ENCODE results near the gene SPEM2.

DNA sequence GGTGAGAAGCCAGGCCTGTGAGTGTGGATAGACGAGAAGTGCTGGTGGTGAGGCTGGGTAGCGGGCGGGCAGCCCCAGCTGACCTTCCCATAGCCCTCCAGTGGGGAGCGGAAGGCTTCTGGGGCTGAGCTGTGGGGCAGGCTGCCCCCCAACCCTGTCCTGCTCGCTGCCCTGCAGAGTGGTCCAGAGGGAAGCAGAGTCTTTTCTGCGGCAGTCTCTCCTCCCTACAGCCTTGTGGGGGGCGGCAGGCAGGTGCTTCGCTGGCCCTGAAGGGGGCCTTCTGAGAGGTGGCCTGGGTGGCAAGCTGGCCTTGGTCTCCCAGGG is 14.0 kb upstream of the SPEM2 start:
- TF ChIP-seq POLR2A (IDR thresholded peaks at IDR 0.05; ENCODE audit: low read depth, low read length) (no peak), CEBPB (IDR thresholded peaks at IDR 0.05; ENCODE audit: low read depth, low read length) (no peak)
- TF ChIP-seq, protein P1, sequence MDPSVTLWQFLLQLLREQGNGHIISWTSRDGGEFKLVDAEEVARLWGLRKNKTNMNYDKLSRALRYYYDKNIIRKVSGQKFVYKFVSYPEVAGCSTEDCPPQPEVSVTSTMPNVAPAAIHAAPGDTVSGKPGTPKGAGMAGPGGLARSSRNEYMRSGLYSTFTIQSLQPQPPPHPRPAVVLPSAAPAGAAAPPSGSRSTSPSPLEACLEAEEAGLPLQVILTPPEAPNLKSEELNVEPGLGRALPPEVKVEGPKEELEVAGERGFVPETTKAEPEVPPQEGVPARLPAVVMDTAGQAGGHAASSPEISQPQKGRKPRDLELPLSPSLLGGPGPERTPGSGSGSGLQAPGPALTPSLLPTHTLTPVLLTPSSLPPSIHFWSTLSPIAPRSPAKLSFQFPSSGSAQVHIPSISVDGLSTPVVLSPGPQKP (IDR thresholded peaks at IDR 0.05; ENCODE audit: borderline replicate concordance, low read depth, low read length): no peak
- TF ChIP-seq, protein P2, sequence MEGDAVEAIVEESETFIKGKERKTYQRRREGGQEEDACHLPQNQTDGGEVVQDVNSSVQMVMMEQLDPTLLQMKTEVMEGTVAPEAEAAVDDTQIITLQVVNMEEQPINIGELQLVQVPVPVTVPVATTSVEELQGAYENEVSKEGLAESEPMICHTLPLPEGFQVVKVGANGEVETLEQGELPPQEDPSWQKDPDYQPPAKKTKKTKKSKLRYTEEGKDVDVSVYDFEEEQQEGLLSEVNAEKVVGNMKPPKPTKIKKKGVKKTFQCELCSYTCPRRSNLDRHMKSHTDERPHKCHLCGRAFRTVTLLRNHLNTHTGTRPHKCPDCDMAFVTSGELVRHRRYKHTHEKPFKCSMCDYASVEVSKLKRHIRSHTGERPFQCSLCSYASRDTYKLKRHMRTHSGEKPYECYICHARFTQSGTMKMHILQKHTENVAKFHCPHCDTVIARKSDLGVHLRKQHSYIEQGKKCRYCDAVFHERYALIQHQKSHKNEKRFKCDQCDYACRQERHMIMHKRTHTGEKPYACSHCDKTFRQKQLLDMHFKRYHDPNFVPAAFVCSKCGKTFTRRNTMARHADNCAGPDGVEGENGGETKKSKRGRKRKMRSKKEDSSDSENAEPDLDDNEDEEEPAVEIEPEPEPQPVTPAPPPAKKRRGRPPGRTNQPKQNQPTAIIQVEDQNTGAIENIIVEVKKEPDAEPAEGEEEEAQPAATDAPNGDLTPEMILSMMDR (conservative IDR thresholded peaks at IDR 0.05; ENCODE audit: low read depth, low read length): no peak
